Psoas muscle (tissue), 8 donors: ENCODE data around the gene TLN1. TPM values are rescaled to one million over a fixed set of nuclear protein-coding genes. Genes with fewer than 3 reads are reported as not detected.

ENCODE experiments used
- ATAC-seq, 4 donors: fragments of 200-7000 bp; cut with Tn5 transposase; one replicate each; pipeline ENCODE4 v1.9.1; 2020; ENCODE audit warnings: moderate library complexity in 3 of 4, mild to moderate bottlenecking in 2 of 4
- DNase-seq, 2 donors: peaks; one replicate each; pipeline ENCODE4 v3.0.0-alpha.2; 2020
- H3K27ac ChIP-seq: fragments of 200-600 bp; one replicate; pipeline ENCODE4 v1.8.0; 2022
- H3K27me3 ChIP-seq, 3 donors: fragments of 200-600 bp in 1 of 3; one replicate each; pipeline versions ENCODE4 v1.6.1 to v1.8.0; 2013 to 2022; ENCODE audit warnings: low read length in 2 of 3, mild to moderate bottlenecking in 2 of 3, moderate library complexity in 1 of 3; ENCODE audit not compliant: insufficient read depth in 3 of 3
- H3K36me3 ChIP-seq, 2 donors: fragments of 200-600 bp in 1 of 2; one replicate each; pipeline versions ENCODE4 v1.6.1 to v1.8.0; 2013 to 2022; ENCODE audit warnings: low read depth in 1 of 2, mild to moderate bottlenecking in 1 of 2, moderate library complexity in 1 of 2; ENCODE audit not compliant: insufficient read depth in 1 of 2
- H3K4me1 ChIP-seq: fragments of 200-600 bp; one replicate; pipeline ENCODE4 v1.8.0; 2022
- H3K4me3 ChIP-seq: fragments of 200-600 bp; one replicate; pipeline ENCODE4 v1.8.0; 2022; ENCODE audit warnings: mild to moderate bottlenecking
- H3K9me3 ChIP-seq: fragments of 200-600 bp; one replicate; pipeline ENCODE4 v1.8.0; 2022
- CTCF ChIP-seq: fragments of 200-600 bp; IDR thresholded peaks from one replicate; pipeline ENCODE4 v1.8.0; 2022; ENCODE audit warnings: antibody characterized with exemption
- WGBS, 3 donors: extraction: QIAGEN DNeasy Blood & Tissue Kit; methylation state at CpG; one replicate each; pipeline versions ENCODE4 v1.1.6 to v1.1.7; 2013; 5-methylcytosine and 5-hydroxymethylcytosine counted together
- intact Hi-C, 2 donors: fragments of 100-400 bp; cut with DNase I; formaldehyde crosslinking; loops; one replicate each; pipeline versions ENCODE4 v1.11.0 to v1.14.2; 2022
- polyA plus RNA-seq, 3 donors: library from polyadenylated mRNA; stranded (reverse); fragments of 200-250 nt; gene quantifications; one replicate each; pipeline ENCODE4 v1.2.3, GENCODE V29; 2013
- total RNA-seq, 4 donors: library from RNA; stranded (reverse); fragmentation: NEBNext Ultra II Directional in 2 of 4; extraction: Animal tissue kit (Norgen Biotek cat#: 25700) in 2 of 4; gene quantifications; one replicate each; pipeline versions ENCODE4 v1.2.1 to v1.2.4, GENCODE V29; 2021 to 2023
- donor health status: healthy with polysubstance abuse.
- donor health status: DM: no; HTN: no; CAD: no; lungs with moderate emphysema.
- donor health status: Bipolar disorder and iron deficiency.
- donor health status: healthy.
- donor health status: DM: yes; HTN: yes; CAD: no.
- donor health status: DM: no; HTN: no; CAD: no.
- donor health status: DM: no; HTN: no; CAD: no.
- donor health status: DM: yes; HTN: yes; CAD: no.

The TLN1 gene
- total and polyA plus RNA-seq, 7 donors: 88.2 to 320 (median 150) TPM

- no peak for ATAC-seq
- peaks cover 40 to 76% of the 10 kb centered on the region in 2 donors for H3K36me3 ChIP-seq
- no peaks in the 10 kb centered on the region for H3K9me3 ChIP-seq
- 91 to 96% (median 95%) methylated on average over 8 of the region's 8 CpGs for WGBS, 3 donors
- H3K27ac ChIP-seq: no peak overlapping the region
- no peak for DNase-seq
- no peak for TF ChIP-seq CTCF
- H3K27me3 ChIP-seq: no peaks in the 10 kb centered on the region
- peaks cover 25% of the 10 kb centered on the region for H3K4me1 ChIP-seq
- intact Hi-C loops: loop anchor here in 1 of 2 donors (2.0 kb wide), 1 partner anchor 25 kb away; no protein-coding TSS in a partner anchor
- H3K4me3 ChIP-seq: no peak overlapping the region
Measured at GRCh38 chr9:35723908-35724307, 8.1 kb downstream of the TLN1 start.

- H3K27ac ChIP-seq: no peak overlapping the region
- DNase-seq: no peak
- ATAC-seq: no peak
- H3K36me3 ChIP-seq: peaks cover 41 to 81% of the 10 kb centered on the region in 2 donors
- intact Hi-C loops: no loop called here
- no peaks in the 10 kb centered on the region for H3K27me3 ChIP-seq
- H3K4me3 ChIP-seq: no peak overlapping the region
- H3K4me1 ChIP-seq: peaks cover 20% of the 10 kb centered on the region
- TF ChIP-seq CTCF: no peak
- WGBS, 3 donors: 87 to 88% (median 87%) methylated on average over 2 of the region's 2 CpGs
- H3K9me3 ChIP-seq: no peaks in the 10 kb centered on the region
Measured at GRCh38 chr9:35723426-35723825, 8.6 kb downstream of the TLN1 start.

GRCh38 chr9:35719546-35719945, 12.4 kb downstream of the TLN1 start:
- Histone ChIP-seq H3K4me1 (no peaks in the 10 kb centered on the region), H3K36me3 (peaks cover 49 to 100% of the 10 kb centered on the region in 2 donors), H3K4me3 (no peak overlapping the region), H3K27me3 (no peaks in the 10 kb centered on the region), H3K9me3 (no peaks in the 10 kb centered on the region), H3K27ac (no peak overlapping the region)
- 91 to 95% (median 93%) methylated on average over 4 of the region's 4 CpGs for WGBS, 3 donors
- DNase-seq (no peak), ATAC-seq (no peak)
- no peak for TF ChIP-seq CTCF
- intact Hi-C loops: loop anchor here in 1 of 2 donors (2.0 kb wide), 1 partner anchor 45 kb away; no protein-coding TSS in a partner anchor

- no peaks in the 10 kb centered on the region for H3K27me3 ChIP-seq
- H3K4me3 ChIP-seq: no peak overlapping the region
- TF ChIP-seq CTCF: no peak
- H3K4me1 ChIP-seq: no peaks in the 10 kb centered on the region
- intact Hi-C loops: loop anchor here in 1 of 2 donors (2.0 kb wide), 1 partner anchor 44 kb away; no protein-coding TSS in a partner anchor
- peaks cover 49 to 100% of the 10 kb centered on the region in 2 donors for H3K36me3 ChIP-seq
- WGBS, 3 donors: 86 to 93% (median 89%) methylated on average over 15 of the region's 15 CpGs
- H3K9me3 ChIP-seq: no peaks in the 10 kb centered on the region
- DNase-seq: no peak
- H3K27ac ChIP-seq: no peak overlapping the region
- ATAC-seq: no peak
Measured at GRCh38 chr9:35718721-35719511, 13.1 kb downstream of the TLN1 start.
